HepG2 (cell line): Measurements from ENCODE around the gene THRSP.

Experiments used
- CBFB ChIP-seq: sonication (generic); formaldehyde crosslinking; IDR thresholded peaks from 2 replicates; pipeline ENCODE4 v1.4.0; 2020; ENCODE audit warnings: missing genetic modification reagents
- REST ChIP-seq, 2 experiments: IDR thresholded peaks; 2 replicates each; pipeline ENCODE4 v1.6.1; 2011 to 2012; ENCODE audit warnings: low read length in 2 of 2, borderline replicate concordance in 1 of 2, low read depth in 1 of 2, mild to moderate bottlenecking in 1 of 2, moderate library complexity in 1 of 2
- ZNF468 ChIP-seq: sonication (generic); formaldehyde crosslinking; IDR thresholded peaks from 2 replicates; pipeline ENCODE4 v1.8.0; 2022; ENCODE audit warnings: mild to moderate bottlenecking, moderate library complexity, missing genetic modification reagents
- ZNF530 ChIP-seq: sonication (generic); formaldehyde crosslinking; IDR thresholded peaks from 2 replicates; pipeline ENCODE4 v1.5.0; 2020; ENCODE audit warnings: low read depth, mild to moderate bottlenecking, missing genetic modification reagents
- ZNF773 ChIP-seq: sonication (generic); formaldehyde crosslinking; IDR thresholded peaks from 2 replicates; pipeline ENCODE4 v1.4.0; 2020; ENCODE audit warnings: missing genetic modification reagents, borderline replicate concordance
- TF ChIP-seq, protein P1 (sequence below): sonication (generic); formaldehyde crosslinking; IDR thresholded peaks from 2 replicates; pipeline ENCODE4 v1.5.0; 2020; ENCODE audit warnings: mild to moderate bottlenecking, missing genetic modification reagents, moderate library complexity

GRCh38 chr11:78020246-78020645 lies 43.4 kb upstream of the THRSP start:
- TF ChIP-seq CBFB (no peak), ZNF468 (CRISPR knock-in tag) (no peak), ZNF773 (no peak), REST (IDR thresholded peaks at IDR 0.05; ENCODE audit: borderline replicate concordance in 1 of 2, low read depth in 1 of 2, low read length in 2 of 2) (no peak), ZNF530 (CRISPR knock-in tag) (no peak)
- TF ChIP-seq, protein P1, sequence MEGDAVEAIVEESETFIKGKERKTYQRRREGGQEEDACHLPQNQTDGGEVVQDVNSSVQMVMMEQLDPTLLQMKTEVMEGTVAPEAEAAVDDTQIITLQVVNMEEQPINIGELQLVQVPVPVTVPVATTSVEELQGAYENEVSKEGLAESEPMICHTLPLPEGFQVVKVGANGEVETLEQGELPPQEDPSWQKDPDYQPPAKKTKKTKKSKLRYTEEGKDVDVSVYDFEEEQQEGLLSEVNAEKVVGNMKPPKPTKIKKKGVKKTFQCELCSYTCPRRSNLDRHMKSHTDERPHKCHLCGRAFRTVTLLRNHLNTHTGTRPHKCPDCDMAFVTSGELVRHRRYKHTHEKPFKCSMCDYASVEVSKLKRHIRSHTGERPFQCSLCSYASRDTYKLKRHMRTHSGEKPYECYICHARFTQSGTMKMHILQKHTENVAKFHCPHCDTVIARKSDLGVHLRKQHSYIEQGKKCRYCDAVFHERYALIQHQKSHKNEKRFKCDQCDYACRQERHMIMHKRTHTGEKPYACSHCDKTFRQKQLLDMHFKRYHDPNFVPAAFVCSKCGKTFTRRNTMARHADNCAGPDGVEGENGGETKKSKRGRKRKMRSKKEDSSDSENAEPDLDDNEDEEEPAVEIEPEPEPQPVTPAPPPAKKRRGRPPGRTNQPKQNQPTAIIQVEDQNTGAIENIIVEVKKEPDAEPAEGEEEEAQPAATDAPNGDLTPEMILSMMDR (CRISPR knock-in tag), result no peak
